DND-41 (cell line): Measurements from ENCODE around the gene ESR1.

Experiments
- EZH2 ChIP-seq: IDR thresholded peaks from 3 replicates; pipeline ENCODE4 v1.6.1; 2012; ENCODE audit warnings: borderline replicate concordance, low read depth, mild to moderate bottlenecking, moderate library complexity, low read length, inconsistent platforms; ENCODE audit not compliant: severe bottlenecking
- TF ChIP-seq, protein P1 (sequence below): IDR thresholded peaks from 2 replicates; pipeline ENCODE4 v1.5.1; 2012; ENCODE audit warnings: borderline replicate concordance, low read length, moderate library complexity, mild to moderate bottlenecking; ENCODE audit not compliant: poor library complexity, severe bottlenecking; ENCODE audit errors: extremely low read depth

DNA sequence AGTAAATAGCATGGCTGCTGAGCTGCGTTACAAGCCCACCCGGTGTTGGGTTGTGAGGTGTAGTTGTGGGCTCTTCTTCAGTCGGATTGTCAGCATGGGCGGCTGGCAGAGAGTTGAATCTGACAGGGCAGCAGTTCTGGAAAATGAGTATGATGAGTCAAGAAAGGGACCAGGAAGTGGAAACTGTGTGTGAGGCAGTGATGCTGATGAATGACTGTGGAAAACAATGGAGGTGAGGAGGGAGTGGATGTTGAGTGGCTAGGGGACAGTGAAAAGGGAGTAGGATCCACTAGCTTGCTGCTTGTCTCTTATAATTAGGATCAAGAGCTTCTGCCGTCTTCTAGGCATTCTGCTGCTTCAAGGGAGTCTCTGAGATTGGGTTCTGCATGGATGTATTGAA, 154.3 kb downstream of the ESR1 start:
- TF ChIP-seq, protein P1, sequence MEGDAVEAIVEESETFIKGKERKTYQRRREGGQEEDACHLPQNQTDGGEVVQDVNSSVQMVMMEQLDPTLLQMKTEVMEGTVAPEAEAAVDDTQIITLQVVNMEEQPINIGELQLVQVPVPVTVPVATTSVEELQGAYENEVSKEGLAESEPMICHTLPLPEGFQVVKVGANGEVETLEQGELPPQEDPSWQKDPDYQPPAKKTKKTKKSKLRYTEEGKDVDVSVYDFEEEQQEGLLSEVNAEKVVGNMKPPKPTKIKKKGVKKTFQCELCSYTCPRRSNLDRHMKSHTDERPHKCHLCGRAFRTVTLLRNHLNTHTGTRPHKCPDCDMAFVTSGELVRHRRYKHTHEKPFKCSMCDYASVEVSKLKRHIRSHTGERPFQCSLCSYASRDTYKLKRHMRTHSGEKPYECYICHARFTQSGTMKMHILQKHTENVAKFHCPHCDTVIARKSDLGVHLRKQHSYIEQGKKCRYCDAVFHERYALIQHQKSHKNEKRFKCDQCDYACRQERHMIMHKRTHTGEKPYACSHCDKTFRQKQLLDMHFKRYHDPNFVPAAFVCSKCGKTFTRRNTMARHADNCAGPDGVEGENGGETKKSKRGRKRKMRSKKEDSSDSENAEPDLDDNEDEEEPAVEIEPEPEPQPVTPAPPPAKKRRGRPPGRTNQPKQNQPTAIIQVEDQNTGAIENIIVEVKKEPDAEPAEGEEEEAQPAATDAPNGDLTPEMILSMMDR: no peak
- no peak for TF ChIP-seq EZH2
